ENCODE results near the gene CPSF3. TPM values are rescaled to one million over a fixed set of nuclear protein-coding genes. Genes with fewer than 3 reads are reported as not detected.

CPSF3 gene
- total RNA-seq, 6 experiments from 2014 or later, result 40.6 to 49.8 (median 44.5) TPM

- Mint-ChIP-seq H3K27me3 (ENCODE audit: insufficient read depth) (peaks cover 1% of the 10 kb centered on the region; the same call in 1 of the 2 replicates), H3K4me1 (ENCODE audit: low read depth) (peaks cover 27% of the 10 kb centered on the region), H3K4me3 (no peak overlapping the region), H3K36me3 (ENCODE audit: low read depth) (peaks cover 38% of the 10 kb centered on the region), H3K27ac (no peak overlapping the region), H3K9me3 (no peaks in the 10 kb centered on the region)
- no peak for DNase-seq
- no peak for TF ChIP-seq CTCF (IDR thresholded peaks at IDR 0.05)
These were observed 13.3 kb upstream of the CPSF3 start for GRCh38 chr2:9410108-9410507.

GRCh38 chr2:9412781-9413180 is 10.7 kb upstream of the CPSF3 start:
- no peaks in the 10 kb centered on the region for H3K9me3 Mint-ChIP-seq
- no peak overlapping the region; the same call in 1 of the 2 replicates for H3K27ac Mint-ChIP-seq
- TF ChIP-seq CTCF (IDR thresholded peaks at IDR 0.05), result no peak
- no peak overlapping the region for H3K4me3 Mint-ChIP-seq
- no peak for DNase-seq
- peaks cover 24% of the 10 kb centered on the region for H3K4me1 Mint-ChIP-seq (ENCODE audit: low read depth)
- peaks cover 41% of the 10 kb centered on the region for H3K36me3 Mint-ChIP-seq (ENCODE audit: low read depth)
- H3K27me3 Mint-ChIP-seq (ENCODE audit: insufficient read depth), result no peaks in the 10 kb centered on the region; the same call in 1 of the 2 replicates

GRCh38 chr2:9415516-9416169 is 7.8 kb upstream of the CPSF3 start:
- Mint-ChIP-seq H3K9me3 (no peaks in the 10 kb centered on the region), H3K27ac (peak overlapping the region; percentile 46; the same call in 1 of the 2 replicates), H3K36me3 (ENCODE audit: low read depth) (peaks cover 53% of the 10 kb centered on the region), H3K4me1 (ENCODE audit: low read depth) (peaks cover 42% of the 10 kb centered on the region), H3K27me3 (ENCODE audit: insufficient read depth) (no peaks in the 10 kb centered on the region; the same call in 1 of the 2 replicates), H3K4me3 (no peak overlapping the region)
- no peak for TF ChIP-seq CTCF (IDR thresholded peaks at IDR 0.05)
- no peak for DNase-seq

GRCh38 chr2:9416267-9416961 is 7.0 kb upstream of the CPSF3 start:
- Mint-ChIP-seq H3K36me3 (ENCODE audit: low read depth) (peaks cover 51% of the 10 kb centered on the region), H3K4me3 (no peak overlapping the region), H3K27ac (peak overlapping the region; percentile 54), H3K27me3 (ENCODE audit: insufficient read depth) (no peaks in the 10 kb centered on the region; the same call in 1 of the 2 replicates), H3K9me3 (no peaks in the 10 kb centered on the region), H3K4me1 (ENCODE audit: low read depth) (peaks cover 47% of the 10 kb centered on the region)
- TF ChIP-seq CTCF (IDR thresholded peaks at IDR 0.05), result no peak
- DNase-seq, result no peak

GRCh38 chr2:9416962-9417316 is 6.5 kb upstream of the CPSF3 start:
- no peaks in the 10 kb centered on the region; the same call in 1 of the 2 replicates for H3K27me3 Mint-ChIP-seq (ENCODE audit: insufficient read depth)
- H3K4me3 Mint-ChIP-seq, result no peak overlapping the region
- no peak for TF ChIP-seq CTCF (IDR thresholded peaks at IDR 0.05)
- no peak overlapping the region for H3K27ac Mint-ChIP-seq
- DNase-seq, result no peak
- peaks cover 54% of the 10 kb centered on the region for H3K36me3 Mint-ChIP-seq (ENCODE audit: low read depth)
- H3K9me3 Mint-ChIP-seq, result no peaks in the 10 kb centered on the region
- peaks cover 52% of the 10 kb centered on the region for H3K4me1 Mint-ChIP-seq (ENCODE audit: low read depth)
